Measurements from ENCODE around the gene TLE2.
"Not testable (repeated sequence)": the region's sequence is repeated elsewhere in the genome, so short reads cannot be mapped to it uniquely, and the experiment has no call there.

TLE2 gene

GRCh38 chr19:2981898-2982297 is 47.2 kb downstream of the TLE2 start:
- DNase-seq = no peak

- no peak for DNase-seq
Observed at GRCh38 chr19:2978772-2979171, 50.3 kb downstream of the TLE2 start.

DNA sequence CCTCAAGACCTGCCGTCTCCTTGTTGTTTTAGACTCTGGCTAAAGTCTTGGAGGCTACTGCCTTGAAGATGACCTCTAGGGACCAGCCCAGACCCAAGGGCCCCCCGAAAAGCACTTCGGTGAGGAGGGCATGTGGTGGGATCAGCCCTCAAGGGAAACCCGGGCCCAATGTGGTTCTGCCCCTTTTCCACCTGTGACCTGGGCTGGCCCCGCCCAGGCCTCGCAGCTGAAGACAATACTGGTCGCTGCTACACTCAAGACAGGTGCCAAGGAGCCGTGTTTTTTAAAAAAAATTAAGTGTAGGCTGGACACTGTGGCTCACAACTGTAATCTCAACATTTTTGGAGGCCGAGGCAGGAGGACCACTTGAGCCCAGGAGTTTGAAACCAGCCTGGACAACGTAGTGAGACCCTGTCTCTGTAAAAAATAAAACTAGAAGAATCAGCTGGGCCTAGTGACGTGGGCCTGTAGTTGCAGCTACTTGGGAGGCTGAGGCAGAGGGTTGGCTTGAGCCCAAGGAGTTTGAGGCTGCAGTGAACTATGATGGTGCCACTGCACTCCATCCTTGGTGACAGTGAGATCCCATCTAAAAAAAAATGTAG is 50.8 kb downstream of the TLE2 start:
- no peak for DNase-seq

GRCh38 chr19:2977746-2978138 is 51.3 kb downstream of the TLE2 start:
- DNase-seq = no peak

- peak; percentile 88 for DNase-seq
Observed at GRCh38 chr19:2977001-2977745, 51.9 kb downstream of the TLE2 start, which contains the start of gene TLE6. TLE6 (plus strand) TSS chr19:2977564; CDS start chr19:2978234, 670 bp downstream.

GRCh38 chr19:2976609-2977000 is 52.5 kb downstream of the TLE2 start:
- no peak for DNase-seq

- no peak for DNase-seq
Observed at GRCh38 chr19:2974342-2975041, 54.6 kb downstream of the TLE2 start.

DNA sequence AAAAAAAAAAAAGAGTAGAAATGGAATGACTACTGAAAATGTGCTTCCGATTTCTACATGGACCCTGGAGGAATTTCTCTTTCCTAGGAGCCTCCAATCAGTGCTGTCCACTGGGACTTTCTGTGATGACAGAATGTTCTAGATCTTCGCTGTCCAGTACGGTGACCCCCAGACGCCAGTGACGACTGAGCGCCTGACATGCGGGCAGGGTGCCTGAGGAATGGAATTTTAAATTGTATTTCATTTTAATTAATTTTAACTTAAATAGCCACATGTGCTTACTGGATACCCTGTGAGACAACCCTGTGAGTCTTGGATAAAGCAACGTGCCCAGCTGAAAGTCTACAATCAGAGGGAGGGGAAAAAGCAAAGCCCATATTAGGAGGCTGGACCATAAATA is 55.9 kb downstream of the TLE2 start:
- DNase-seq = no peak

DNA sequence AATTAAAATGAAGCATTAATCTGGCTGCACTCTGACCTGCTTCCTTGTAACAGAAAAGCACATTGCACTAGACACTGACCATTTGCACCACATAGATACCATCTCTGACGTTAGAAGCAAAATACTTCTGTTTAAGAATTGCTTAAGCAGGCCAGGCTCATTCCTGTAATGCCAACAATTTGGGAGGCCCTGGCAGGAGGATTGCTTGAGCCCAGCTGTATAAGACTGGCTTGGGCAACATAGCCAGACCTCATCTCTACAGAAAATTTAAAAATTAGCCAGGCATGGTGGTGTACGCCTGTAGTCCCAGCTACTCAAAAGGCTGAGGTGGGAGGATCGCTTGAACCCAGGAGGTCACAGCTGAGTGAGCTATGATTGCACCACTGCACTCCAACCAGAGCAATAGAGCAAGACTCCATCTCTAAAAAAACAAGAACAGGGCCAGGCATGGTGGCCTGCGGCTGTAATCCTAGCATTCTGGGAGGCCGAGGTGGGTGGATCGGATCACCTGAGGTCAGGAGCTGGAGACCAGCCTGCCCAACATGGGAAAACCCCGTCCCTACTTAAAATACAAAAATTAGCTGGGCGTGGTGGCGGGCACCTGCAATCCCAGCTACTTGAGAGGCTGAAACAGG is 58.8 kb downstream of the TLE2 start:
- DNase-seq = no peak

DNA sequence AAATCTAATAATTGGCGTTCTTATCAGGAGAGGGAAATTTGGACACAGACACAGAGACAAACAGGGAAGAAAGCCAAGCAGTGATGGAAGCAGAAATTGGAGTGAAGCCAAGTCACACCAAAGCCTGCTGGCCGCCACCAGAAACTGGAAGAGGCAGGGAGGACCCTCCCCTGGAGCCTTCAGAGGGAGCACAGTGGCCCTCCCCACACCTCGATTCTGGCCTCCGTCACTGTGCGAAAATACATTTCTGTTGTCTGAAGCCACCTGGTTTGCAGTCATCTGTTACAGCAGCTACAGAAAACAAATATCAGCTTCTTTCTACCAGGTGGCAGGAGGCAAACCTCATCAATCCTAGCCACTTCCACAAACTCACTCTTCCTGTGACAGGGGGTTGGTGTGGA is 60.0 kb downstream of the TLE2 start:
- peak; percentile 97 for DNase-seq

- no peak for DNase-seq
Observed at GRCh38 chr19:2967972-2968371, 61.1 kb downstream of the TLE2 start.

DNA sequence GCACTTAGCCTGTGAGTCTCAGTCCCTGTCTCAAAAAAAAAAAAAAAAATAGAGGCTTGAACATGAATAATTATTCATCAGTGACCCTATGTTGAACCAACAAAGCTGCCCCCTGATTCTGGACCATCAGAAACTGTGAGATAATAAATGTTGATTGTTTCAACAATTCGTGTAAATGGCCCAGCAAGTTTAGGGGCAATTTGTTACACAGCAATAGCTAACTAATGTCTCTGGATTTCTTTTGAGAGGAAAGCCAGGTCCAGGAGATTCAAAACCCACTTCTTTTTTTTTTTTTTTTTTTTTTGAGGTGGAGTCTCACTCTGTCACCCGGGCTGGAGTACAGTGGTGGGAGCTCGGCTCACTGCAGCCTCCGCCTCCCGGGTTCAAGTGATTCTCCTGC is 64.2 kb downstream of the TLE2 start:
- DNase-seq = no peak

DNA sequence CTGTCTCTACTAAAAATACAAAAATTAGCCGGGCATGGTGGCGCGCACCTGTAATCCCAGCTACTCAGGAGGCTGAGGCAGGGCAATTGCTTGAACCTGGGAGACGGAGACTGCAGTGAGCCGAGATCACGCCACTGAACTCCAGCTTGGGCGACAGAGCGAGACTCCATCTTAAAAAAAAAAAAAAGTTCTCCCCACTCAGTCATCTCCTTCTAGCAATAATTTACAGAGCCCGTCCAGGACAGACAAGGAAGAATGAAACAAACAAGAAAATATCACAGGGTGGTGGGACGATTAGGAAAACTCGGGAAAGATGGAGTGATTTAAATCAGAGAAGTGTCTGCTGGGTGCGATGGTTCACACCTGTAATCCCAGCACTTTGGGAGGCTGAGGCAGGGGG is 65.4 kb downstream of the TLE2 start:
- not testable (repeated sequence) for DNase-seq

DNA sequence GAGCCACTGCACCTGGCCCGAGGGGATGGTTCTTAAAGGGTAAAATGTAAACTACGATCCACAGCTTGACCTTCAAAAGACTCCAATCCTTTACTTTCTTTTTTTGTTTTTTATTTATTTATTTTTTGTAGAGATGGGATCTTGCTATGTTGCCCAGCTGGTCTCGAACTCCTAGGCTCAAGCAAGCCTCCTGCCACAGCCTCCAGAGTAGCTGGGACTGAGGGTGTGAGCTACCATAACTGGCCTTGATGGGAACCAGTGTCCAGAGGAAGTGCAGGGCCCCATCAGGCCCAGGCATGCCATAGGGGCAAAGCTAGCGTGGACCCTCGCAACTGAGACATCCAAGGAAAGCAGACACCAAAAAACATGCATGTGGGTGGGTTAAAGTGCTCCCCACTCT is 66.0 kb downstream of the TLE2 start:
- no peak for DNase-seq

GRCh38 chr19:2962018-2962670 is 66.9 kb downstream of the TLE2 start:
- peak; percentile 54 for DNase-seq

DNA sequence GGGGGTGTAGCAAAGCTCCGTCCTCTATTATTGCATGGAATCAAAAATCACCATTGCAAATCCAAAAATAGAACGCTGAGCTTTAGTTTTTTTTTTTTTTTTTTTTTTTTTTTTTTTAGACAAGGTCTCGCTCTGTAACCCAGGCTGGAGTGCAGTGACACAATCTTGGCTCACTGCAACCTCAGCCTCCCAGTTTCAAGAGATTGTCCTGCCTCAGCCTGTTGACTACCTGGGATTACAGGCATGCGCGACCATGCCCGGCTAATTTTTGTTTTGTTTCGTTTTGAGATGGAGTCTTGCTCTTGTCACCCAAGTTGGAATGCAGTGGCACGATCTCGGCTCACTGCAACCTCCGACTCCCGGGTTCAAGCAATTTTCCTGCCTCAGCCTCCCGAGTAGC is 69.0 kb downstream of the TLE2 start:
- DNase-seq = no peak

DNA sequence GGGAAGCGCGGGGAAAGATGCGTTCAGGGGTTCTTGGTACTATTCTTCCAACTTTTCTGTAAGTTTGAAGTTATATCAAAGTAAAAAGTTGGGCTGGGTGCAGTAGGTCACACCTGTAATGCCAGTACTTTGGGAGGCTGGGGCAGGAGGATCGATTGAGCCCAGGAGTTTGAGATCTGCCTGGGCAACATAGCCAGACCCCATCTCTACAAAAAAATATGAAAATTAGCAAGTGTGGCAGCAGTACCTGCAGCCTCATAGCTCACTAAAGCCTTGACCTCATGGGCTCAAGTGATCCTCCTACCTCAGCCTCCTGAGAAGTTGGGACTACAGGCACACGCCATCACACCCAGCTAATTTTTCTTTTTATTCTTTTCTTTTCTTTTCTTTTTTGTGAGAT is 71.9 kb downstream of the TLE2 start:
- no peak for DNase-seq

DNA sequence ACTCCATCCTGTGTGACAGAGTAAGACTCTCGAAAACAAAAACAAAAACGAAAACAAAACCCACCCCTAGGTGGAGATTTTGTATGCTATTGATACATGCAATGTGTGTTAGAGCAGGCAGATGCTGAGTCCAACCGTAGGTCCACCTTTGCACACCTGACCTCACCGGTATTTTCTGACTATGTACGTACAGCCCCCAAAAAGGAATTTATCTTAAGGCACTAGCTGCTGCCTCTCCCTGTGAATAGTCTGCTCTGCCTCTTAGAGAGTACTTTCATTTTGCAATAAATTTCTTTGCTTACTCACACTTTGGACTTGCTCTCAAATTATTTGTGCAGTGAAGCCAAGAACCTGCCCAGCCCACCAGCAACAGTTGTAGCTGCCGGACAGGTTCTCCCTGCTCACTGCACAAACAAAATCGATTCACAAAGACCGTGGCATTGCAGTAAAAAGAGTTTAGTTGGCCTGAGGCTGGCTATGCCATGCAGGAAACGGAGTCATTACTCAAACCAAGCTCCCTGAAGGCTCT is 76.1 kb downstream of the TLE2 start:
- DNase-seq = no peak

DNA sequence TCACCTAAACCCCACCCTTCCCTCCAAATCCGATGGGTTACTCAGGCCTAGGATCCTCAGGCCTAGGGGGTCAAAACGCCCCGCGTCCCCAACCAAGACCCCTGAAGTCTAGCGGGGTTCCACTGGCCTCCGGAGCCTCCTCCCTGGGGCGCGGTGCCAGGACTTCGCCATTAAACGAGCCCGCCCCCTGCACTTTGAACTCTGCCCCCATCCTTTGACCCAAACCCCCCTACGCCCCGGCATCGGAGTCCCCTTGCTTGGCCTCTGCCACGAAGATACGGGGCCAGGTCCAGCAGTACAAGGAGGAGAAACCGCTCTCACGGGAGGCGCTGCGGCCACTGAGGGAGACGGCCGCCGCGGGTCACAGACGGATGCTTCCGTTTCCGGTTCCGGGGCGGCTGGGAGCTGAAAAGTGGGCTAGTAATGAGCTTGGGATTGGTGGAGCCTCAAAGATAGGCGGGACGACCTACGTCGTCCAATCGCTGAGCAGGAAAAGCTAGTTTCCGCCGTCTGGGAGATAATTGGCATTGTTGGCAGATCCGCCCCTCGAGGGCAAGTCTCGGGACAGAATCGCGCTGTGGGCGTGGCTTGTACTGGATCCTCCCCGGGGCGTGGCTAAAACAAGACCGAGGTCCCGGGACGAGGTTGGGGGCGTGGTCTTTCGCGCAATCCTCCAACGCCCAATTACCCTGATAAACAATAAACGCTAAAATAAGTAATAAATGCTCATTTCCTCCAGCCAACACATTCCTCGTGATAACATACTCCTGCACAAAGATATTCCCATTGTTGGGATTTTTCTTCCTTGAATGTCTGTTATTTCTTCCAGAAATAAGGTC is 78.6 kb downstream of the TLE2 start:
- peak; percentile 94 for DNase-seq

DNA sequence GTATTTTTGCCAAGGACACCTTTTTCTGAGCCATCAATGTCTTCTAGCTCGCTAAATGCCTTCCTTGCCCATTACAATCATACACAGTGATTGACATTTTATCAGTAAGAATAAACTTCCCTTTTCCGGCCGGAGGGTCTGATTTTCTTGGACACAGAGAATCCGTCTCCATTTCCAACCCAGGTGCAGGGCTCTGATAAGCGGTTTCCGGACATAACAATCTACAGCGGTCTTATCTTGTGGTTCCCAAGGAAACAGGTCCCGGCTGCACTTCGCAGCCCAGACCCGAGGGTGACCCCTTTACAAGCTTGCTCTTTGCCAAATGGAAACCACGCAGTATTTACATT is 79.2 kb downstream of the TLE2 start:
- DNase-seq = no peak
